GM12891 (cell line): ENCODE measurements around the gene MSH3.
A peak's percentile ranks its signal among the peaks of the same experiment; 100 is the strongest.
"Not testable (repeated sequence)": the region's sequence is repeated elsewhere in the genome, so short reads cannot be mapped to it uniquely, and the experiment has no call there.

Experiments
- DNase-seq: peaks from one replicate; pipeline ENCODE4 v3.0.0; 2011; ENCODE audit warnings: low spot score; ENCODE audit not compliant: insufficient read length
- FAIRE-seq: peaks from 2 replicates; lab custom pipeline; 2011; peaks lifted over from hg19 to GRCh38; lab: Jason Lieb, UNC
- PAX5 ChIP-seq: IDR thresholded peaks from 2 replicates; pipeline ENCODE4 v1.6.1; 2011; ENCODE audit warnings: low read length, moderate library complexity, mild to moderate bottlenecking; ENCODE audit not compliant: insufficient read depth, severe bottlenecking
- POLR2A ChIP-seq: IDR thresholded peaks from 2 replicates; pipeline ENCODE4 v1.6.1; 2011; ENCODE audit warnings: low read depth, low read length, control low read depth
- POLR2AphosphoS5 ChIP-seq: IDR thresholded peaks from 2 replicates; pipeline ENCODE4 v1.6.1; 2011; ENCODE audit warnings: low read depth, low read length, control low read depth
- POU2F2 ChIP-seq: IDR thresholded peaks from 2 replicates; pipeline ENCODE4 v1.6.1; 2011; ENCODE audit warnings: low read depth, mild to moderate bottlenecking, control low read depth, low read length, moderate library complexity
- SPI1 ChIP-seq: IDR thresholded peaks from 2 replicates; pipeline ENCODE4 v1.6.1; 2011; ENCODE audit warnings: low read depth, low read length, control low read depth
- TAF1 ChIP-seq: IDR thresholded peaks from 2 replicates; pipeline ENCODE4 v1.6.1; 2011; ENCODE audit warnings: low read depth, low read length, control low read depth

The MSH3 gene

DNA sequence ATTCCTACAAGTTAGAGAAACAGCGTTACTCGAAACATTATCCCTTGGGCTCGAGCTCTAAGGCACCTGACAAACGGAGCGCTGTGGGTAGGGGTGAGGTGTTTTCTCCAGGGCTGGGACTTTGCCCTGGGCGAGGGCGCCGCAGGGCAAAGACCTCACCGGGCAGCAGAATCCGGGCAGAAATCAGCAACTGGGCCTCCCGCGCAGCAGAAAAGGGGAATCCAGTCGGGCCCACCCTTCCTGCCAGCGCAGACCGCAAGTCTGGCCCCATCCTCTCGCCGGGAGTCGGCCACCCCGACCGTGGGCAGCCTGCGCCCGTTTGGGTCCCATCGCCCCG lies 430 bp upstream of the MSH3 start:
- DNase-seq (peak; percentile 13), FAIRE-seq (no peak)
- TF ChIP-seq PAX5 = no peak
- TF ChIP-seq SPI1 = no peak
- no peak for TF ChIP-seq POLR2AphosphoS5
- no peak for TF ChIP-seq POLR2A
- TF ChIP-seq TAF1 = no peak
- TF ChIP-seq POU2F2 = no peak

DNA sequence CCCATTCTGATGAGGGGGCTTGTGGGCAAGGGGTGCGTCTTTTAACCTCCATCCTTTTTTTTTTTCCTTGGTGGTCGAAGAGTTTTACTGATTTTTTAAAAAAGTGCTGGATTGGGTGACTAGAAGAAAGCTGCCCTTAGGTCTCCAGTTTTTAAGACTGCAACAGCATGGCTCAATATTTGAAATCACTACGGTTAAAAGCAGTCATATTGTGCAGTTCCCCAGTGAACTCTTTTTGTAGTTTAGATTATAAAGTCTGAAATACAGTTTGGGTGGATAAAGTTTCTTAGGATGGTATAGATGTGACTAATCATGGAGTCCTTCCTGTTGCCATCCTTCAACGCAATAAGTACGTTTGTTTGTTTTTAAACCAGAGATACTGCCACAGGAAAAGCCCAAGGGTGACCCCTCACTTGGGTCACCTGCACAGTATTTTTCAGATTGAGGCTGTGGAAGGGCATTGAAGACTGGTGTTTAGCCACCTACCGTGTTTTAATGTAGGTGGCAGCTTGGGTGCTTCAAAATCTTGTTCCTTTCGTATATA lies 851 bp downstream of the MSH3 start:
- DNase-seq (no peak), FAIRE-seq (no peak)
- TF ChIP-seq SPI1 (no peak), TAF1 (no peak), POLR2A (no peak), POU2F2 (no peak), PAX5 (no peak)

DNA sequence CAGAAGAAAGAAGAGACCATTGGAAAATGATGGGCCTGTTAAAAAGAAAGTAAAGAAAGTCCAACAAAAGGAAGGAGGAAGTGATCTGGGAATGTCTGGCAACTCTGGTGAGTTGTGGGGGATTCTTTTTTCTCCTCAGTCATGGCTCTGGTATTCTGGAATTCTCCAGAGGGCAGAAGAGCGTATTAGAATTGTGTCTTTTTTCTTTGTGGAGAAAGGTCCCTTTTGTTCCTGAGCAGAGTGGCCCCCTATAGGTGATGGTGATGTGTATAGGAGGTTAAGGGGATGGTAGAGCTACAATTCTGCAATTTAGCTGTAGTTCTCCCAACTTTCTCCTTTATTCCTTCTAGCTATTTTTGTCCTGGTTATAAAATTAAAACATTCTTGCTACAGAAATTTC lies 2.0 kb downstream of the MSH3 start:
- DNase-seq (no peak), FAIRE-seq (peak; percentile 48)
- TF ChIP-seq POU2F2 (no peak), SPI1 (no peak), POLR2A (no peak), PAX5 (no peak), POLR2AphosphoS5 (no peak), TAF1 (no peak)

DNA sequence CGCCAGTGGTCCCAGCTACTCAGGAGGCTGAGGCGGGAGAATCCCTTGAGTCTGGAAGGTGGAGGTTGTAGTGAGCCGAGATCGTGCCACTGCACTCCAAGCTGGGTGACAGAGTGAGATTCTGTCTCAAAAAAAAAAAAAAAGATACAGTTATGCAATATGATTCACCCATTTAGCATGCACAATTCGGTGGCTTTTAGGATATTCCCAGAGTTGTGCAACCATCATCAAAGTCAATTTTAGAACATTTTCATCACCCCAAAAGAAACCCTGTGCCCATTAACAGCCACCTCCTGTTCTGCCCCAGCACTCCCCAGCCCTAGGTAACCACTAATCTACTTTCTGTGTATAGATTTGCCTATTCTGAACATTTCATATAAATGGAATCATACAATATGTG lies 4.7 kb downstream of the MSH3 start:
- FAIRE-seq (no peak), DNase-seq (no peak)
- no peak for TF ChIP-seq SPI1
- no peak for TF ChIP-seq TAF1
- no peak for TF ChIP-seq POLR2AphosphoS5
- TF ChIP-seq POLR2A = no peak
- no peak for TF ChIP-seq POU2F2
- no peak for TF ChIP-seq PAX5

DNA sequence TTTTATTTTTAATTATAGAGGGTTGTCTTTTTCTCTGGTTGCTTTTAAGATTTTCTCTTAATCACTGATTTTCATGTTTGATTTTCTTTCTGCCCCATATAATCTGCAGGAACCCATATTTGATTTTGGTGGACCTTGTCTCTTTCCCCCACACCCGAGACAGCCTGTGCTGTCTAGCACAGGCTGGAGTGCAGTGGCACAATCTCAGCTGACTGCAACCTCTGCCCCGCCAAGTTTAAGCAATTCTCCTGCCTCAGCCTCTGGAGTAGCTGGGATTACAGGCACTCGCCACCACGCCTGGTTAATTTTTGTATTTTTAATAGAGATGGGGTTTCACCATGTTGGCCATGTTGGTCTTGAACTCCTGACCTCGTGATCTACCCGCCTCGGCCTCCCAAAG lies 6.2 kb downstream of the MSH3 start:
- FAIRE-seq, DNase-seq: not testable (repeated sequence)

DNA sequence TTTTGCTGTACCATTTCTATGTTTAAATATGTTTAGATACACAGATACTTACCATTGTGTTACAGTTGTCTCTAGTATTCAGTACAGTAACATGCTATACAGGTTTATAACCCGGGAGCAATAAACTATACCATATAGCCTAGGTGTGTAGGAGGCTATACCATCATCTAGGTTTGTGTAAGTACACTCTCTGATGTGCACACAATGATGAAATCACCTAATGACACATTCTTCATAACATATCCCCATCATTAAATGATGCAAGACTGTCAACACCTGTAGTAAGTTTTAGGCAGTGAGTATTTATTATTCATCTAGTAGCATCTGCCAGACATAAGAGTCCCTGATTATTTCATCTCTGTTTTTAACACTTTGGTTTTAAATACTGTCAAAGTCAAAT lies 7.7 kb downstream of the MSH3 start:
- FAIRE-seq (peak; percentile 5), DNase-seq (no peak)
- TF ChIP-seq POU2F2 (no peak), POLR2A (no peak), PAX5 (no peak), POLR2AphosphoS5 (no peak), TAF1 (no peak), SPI1 (no peak)

DNA sequence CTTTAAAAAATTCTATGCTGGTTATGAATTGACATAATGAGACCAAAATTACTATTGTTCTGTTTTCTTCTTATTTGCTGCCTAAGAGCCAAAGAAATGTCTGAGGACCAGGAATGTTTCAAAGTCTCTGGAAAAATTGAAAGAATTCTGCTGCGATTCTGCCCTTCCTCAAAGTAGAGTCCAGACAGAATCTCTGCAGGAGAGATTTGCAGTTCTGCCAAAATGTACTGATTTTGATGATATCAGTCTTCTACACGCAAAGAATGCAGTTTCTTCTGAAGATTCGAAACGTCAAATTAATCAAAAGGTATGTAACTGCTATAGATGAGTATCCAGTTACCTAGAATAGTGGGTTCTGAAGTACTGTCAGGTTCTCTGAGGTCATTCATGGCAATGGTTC lies 10.6 kb downstream of the MSH3 start:
- DNase-seq (no peak), FAIRE-seq (no peak)
- no peak for TF ChIP-seq POLR2AphosphoS5
- TF ChIP-seq POU2F2 = no peak
- no peak for TF ChIP-seq POLR2A
- no peak for TF ChIP-seq SPI1
- TF ChIP-seq PAX5 = no peak
- TF ChIP-seq TAF1 = no peak

DNA sequence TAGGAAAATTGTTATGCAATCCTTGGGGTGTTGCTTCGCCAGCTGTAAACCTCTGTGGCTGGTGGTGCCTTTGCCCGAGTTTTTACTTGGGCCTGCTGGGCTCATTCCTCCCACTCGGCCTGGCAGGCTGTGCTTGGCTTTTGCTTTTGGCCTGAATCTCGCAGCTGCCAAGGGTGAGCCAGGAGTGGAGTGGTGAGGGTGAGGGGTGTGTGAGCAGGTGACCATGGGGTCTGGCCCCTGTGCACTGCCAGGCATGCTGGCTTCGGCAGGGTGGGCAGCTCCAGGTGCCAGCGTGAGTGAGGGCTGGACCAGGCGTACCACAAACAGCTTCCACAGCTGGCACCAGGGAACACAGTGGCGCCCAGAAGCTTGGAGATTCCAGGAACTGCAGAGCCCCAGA lies 12.9 kb downstream of the MSH3 start:
- DNase-seq = no peak
- TF ChIP-seq POLR2A (no peak), POLR2AphosphoS5 (no peak)
- FAIRE-seq = no peak

DNA sequence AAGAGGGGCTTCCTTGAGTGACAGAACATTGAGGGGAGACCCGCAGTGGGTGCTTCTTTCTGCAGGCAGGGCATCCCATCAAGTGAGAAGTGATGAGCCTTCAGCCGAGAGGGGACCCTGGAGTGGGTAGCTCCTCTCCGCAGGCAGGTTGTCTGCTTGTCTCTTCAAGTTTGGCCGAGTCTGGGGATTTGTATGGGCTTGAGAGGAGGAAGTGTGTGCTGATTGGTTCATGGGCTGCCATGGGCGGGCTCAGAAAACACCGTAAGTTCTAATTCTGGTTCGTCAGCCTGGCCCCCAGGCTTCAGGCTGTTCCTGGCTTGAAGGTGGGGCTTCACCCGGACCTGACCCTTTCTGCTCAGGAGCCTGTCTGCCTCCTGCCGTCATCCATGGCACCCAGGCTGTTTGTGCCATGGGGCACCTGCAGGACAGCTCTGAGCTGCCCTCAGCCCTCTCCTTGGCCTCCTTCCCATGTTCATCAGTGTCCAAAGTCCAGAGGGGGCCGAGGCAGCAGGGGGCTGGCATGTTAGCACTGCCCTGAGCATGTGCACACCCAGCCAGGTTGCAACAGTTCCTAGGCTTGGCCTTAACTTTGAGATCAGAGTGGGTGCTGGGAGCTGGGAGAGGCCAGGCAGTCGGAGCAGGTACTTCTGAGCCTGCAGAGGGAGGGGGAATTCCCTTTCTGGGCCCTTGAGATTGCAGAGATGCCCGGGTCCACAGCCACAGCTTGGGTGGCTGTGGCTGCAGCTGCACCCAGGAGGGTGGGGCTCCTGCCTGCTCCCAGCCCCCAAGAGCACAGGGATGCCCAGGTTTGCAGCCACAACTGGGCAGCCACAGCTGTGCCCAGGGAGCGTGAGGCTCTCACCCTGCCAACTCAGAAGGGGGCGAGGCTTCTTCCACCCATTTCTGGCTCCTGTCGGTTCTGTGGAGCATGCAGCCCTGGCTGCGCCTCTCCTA lies 13.8 kb downstream of the MSH3 start:
- FAIRE-seq (peak; percentile 89), DNase-seq (peak; percentile 25)
- TF ChIP-seq POU2F2 = 0 out of 2 replicates have a peak, but pooled peaks have one; percentile 7
- peak; percentile 74 for TF ChIP-seq POLR2A
- peak; percentile 78 for TF ChIP-seq POLR2AphosphoS5
- TF ChIP-seq SPI1 = peak; percentile 57; the same call in 1 of the 2 replicates
- TF ChIP-seq PAX5 = no peak
- TF ChIP-seq TAF1 = 0 out of 2 replicates have a peak, but pooled peaks have one; percentile 45

DNA sequence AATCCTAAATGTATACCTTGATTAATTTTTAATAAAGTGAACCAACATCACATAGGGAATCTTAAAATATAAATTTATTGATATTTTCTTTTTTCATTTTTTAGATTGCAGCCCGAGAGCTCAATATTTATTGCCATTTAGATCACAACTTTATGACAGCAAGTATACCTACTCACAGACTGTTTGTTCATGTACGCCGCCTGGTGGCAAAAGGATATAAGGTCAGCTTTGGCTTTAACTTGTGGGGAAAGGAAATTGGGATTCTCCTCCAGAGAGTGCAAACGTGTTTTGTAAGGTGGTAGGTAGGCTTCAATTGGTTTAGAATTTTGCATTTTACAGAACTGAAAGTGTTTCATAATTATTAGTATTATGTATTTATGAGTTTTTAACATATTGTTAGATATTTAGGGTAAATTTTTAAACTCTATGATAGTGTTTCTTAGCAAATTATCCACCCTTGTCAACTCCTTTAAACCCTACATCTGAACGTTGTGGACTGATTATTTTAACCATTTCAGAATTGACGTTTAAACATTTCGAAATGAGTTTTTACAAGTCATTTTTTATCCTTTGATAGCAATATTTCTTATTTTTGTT lies 17.8 kb downstream of the MSH3 start:
- DNase-seq (peak; percentile 30), FAIRE-seq (peak; percentile 90)
- TF ChIP-seq TAF1 (no peak), POLR2A (no peak), POU2F2 (no peak), POLR2AphosphoS5 (no peak), PAX5 (no peak), SPI1 (no peak)
